ENCODE measurements around the gene ROBO2.

Gene ROBO2

DNA sequence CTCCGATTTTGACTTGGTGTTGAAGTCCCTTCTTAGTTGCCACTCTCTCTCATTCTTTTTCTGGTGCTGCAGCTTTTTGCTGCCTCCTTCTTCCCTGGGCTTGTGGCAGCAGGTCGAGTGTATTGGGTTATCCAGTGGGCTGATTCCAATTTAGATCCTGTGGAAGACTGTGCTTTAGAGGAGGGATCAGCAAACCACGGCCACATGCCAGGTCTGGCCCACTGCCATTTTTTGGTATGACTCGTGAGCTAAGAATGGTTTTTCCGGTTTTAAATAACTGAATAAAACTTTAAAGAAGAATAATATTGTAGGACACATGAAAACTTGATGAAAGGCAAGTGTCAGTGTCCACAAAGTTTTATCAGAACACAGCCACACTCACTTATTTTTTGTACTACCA is 330.5 kb downstream of the ROBO2 start:
- no peaks in the 10 kb centered on the region for H3K27me3 ChIP-seq (replicated peaks in 2 of 5; ENCODE audit: control insufficient read depth in 4 of 5, insufficient read depth in 5 of 5, low read length in 4 of 5)
- no peak overlapping the region for H3K27ac ChIP-seq (ENCODE audit: insufficient read depth in 1 of 2, low read depth in 1 of 2, low read length in 2 of 2, poor library complexity in 1 of 2, severe bottlenecking in 2 of 2)
- 83% methylated on average over 2 of the region's 5 CpGs for WGBS (ENCODE audit: insufficient coverage)
- no peak overlapping the region for H3K4me3 ChIP-seq (ENCODE audit: control insufficient read depth in 1 of 7, extremely low read depth in 1 of 7, insufficient read depth in 4 of 7, low read depth in 2 of 7, low read length in 6 of 7)
- DNase-seq = no peak
- CTCF ChIA-PET = no interaction called here
- POLR2A ChIA-PET = no interaction called here
- H3K4me1 ChIP-seq (ENCODE audit: control extremely low read depth in 1 of 4, control insufficient read depth in 4 of 4, insufficient read depth in 4 of 4, low read length in 3 of 4) = no peaks in the 10 kb centered on the region
- H3K9me3 ChIP-seq (ENCODE audit: control extremely low read depth in 1 of 5, control insufficient read depth in 4 of 5, insufficient read depth in 2 of 5, low read depth in 1 of 5, low read length in 4 of 5) = peaks cover 0 to 3% (median 0%) of the 10 kb centered on the region in 5 experiments
- no peaks in the 10 kb centered on the region for H3K36me3 ChIP-seq (ENCODE audit: control insufficient read depth in 4 of 4, insufficient read depth in 4 of 4, low read length in 3 of 4)

DNA sequence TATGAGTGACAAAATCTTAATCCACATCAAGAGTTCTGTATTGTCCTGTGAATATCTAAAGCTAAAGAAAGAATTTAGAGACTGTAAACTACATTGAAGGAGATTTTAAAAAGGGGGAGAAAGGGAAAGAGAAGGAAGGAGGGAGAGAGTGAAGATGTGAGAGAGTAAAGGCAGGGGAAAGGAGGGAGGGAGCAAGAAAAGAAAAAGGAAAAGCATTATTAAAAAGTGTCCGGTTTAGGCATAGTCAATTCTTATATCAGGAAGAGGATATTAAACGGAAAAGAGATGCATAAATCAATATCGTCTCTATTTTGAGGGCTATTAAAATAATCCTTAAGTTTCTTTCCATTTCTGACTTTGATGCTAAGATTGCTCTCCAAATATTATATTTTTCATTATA is 332.1 kb downstream of the ROBO2 start:
- ChIA-PET CTCF (no interaction called here), POLR2A (no interaction called here)
- DNase-seq = no peak
- H3K4me1 ChIP-seq (ENCODE audit: control extremely low read depth in 1 of 4, control insufficient read depth in 4 of 4, insufficient read depth in 4 of 4, low read length in 3 of 4) = no peaks in the 10 kb centered on the region
- peaks cover 0 to 3% (median 0%) of the 10 kb centered on the region in 5 experiments for H3K9me3 ChIP-seq (ENCODE audit: control extremely low read depth in 1 of 5, control insufficient read depth in 4 of 5, insufficient read depth in 2 of 5, low read depth in 1 of 5, low read length in 4 of 5)
- H3K27me3 ChIP-seq (replicated peaks in 2 of 5; ENCODE audit: control insufficient read depth in 4 of 5, insufficient read depth in 5 of 5, low read length in 4 of 5) = no peaks in the 10 kb centered on the region
- no peak overlapping the region for H3K27ac ChIP-seq (ENCODE audit: insufficient read depth in 1 of 2, low read depth in 1 of 2, low read length in 2 of 2, poor library complexity in 1 of 2, severe bottlenecking in 2 of 2)
- 71% methylated on average over 1 of the region's 3 CpGs for WGBS (ENCODE audit: insufficient coverage)
- no peak overlapping the region for H3K4me3 ChIP-seq (ENCODE audit: control insufficient read depth in 1 of 7, extremely low read depth in 1 of 7, insufficient read depth in 4 of 7, low read depth in 2 of 7, low read length in 6 of 7)
- no peaks in the 10 kb centered on the region for H3K36me3 ChIP-seq (ENCODE audit: control insufficient read depth in 4 of 4, insufficient read depth in 4 of 4, low read length in 3 of 4)

DNA sequence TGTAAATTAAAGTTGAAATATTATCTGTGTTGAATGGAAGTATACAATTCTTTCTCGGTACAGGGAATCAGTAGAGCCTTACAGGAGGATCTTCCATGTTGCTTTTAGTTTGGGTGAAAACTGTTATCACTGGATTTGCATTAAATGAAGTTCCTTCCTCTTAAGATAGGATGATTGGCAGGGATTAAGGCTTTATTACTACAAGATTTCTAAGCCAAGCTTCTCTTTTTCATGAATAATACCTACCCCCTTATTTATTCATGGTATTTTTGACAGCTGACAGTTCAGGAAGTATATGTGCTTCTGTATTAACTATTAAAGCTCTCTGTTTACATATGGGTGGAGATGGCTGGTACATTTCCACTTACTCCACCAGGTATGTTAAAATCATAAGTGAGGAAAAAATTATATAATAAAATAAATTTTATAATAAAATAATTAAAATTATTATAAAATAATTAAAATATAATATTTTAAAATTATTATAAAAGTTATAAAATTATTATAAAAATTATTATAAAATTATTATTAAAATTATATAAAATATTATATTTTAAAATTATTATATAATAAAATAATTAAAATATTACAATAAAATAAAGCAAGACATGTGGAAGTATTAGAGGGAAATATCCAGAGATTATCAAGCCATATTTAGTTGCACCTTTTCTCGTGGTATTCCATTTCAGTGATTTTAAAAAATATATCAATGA is 332.9 kb downstream of the ROBO2 start:
- ChIA-PET CTCF (no interaction called here), POLR2A (no interaction called here)
- H3K9me3 ChIP-seq (ENCODE audit: control extremely low read depth in 1 of 5, control insufficient read depth in 4 of 5, insufficient read depth in 2 of 5, low read depth in 1 of 5, low read length in 4 of 5) = peaks cover 0 to 3% (median 0%) of the 10 kb centered on the region in 5 experiments
- H3K36me3 ChIP-seq (ENCODE audit: control insufficient read depth in 4 of 4, insufficient read depth in 4 of 4, low read length in 3 of 4) = no peaks in the 10 kb centered on the region
- no peak overlapping the region for H3K4me3 ChIP-seq (ENCODE audit: control insufficient read depth in 1 of 7, extremely low read depth in 1 of 7, insufficient read depth in 4 of 7, low read depth in 2 of 7, low read length in 6 of 7)
- no peaks in the 10 kb centered on the region for H3K4me1 ChIP-seq (ENCODE audit: control extremely low read depth in 1 of 4, control insufficient read depth in 4 of 4, insufficient read depth in 4 of 4, low read length in 3 of 4)
- WGBS (ENCODE audit: insufficient coverage) = no CpG with 5 or more reads among the region's 2 CpGs
- DNase-seq = no peak
- H3K27ac ChIP-seq (ENCODE audit: insufficient read depth in 1 of 2, low read depth in 1 of 2, low read length in 2 of 2, poor library complexity in 1 of 2, severe bottlenecking in 2 of 2) = no peak overlapping the region
- H3K27me3 ChIP-seq (replicated peaks in 2 of 5; ENCODE audit: control insufficient read depth in 4 of 5, insufficient read depth in 5 of 5, low read length in 4 of 5) = no peaks in the 10 kb centered on the region

DNA sequence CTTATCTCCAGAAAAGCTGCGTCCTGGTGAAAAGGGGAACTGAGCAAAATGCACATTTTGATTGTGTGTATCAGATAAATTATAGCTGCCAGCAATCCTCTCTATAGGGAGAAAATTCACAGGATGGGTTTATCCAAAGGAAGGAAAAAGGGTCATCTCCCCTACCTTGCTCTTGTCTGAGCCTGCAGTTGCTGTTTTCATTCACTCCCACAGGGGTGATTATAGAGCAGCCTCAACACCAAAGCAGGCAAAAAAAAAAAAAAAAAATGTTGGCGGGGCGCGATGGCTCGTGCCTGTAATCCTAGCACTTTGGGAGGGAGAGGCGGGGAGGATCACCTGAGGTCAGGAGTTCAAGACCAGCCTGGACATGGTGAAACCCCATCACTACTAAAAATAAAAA is 333.7 kb downstream of the ROBO2 start:
- ChIA-PET POLR2A (no interaction called here), CTCF (no interaction called here)
- Histone ChIP-seq H3K4me1 (ENCODE audit: control extremely low read depth in 1 of 4, control insufficient read depth in 4 of 4, insufficient read depth in 4 of 4, low read length in 3 of 4) (no peaks in the 10 kb centered on the region), H3K27me3 (replicated peaks in 2 of 5; ENCODE audit: control insufficient read depth in 4 of 5, insufficient read depth in 5 of 5, low read length in 4 of 5) (no peaks in the 10 kb centered on the region), H3K9me3 (ENCODE audit: control extremely low read depth in 1 of 5, control insufficient read depth in 4 of 5, insufficient read depth in 2 of 5, low read depth in 1 of 5, low read length in 4 of 5) (peaks cover 0 to 3% (median 0%) of the 10 kb centered on the region in 5 experiments), H3K4me3 (ENCODE audit: control insufficient read depth in 1 of 7, extremely low read depth in 1 of 7, insufficient read depth in 4 of 7, low read depth in 2 of 7, low read length in 6 of 7) (no peak overlapping the region), H3K27ac (ENCODE audit: insufficient read depth in 1 of 2, low read depth in 1 of 2, low read length in 2 of 2, poor library complexity in 1 of 2, severe bottlenecking in 2 of 2) (no peak overlapping the region), H3K36me3 (ENCODE audit: control insufficient read depth in 4 of 4, insufficient read depth in 4 of 4, low read length in 3 of 4) (no peaks in the 10 kb centered on the region)
- WGBS (ENCODE audit: insufficient coverage) = 30% methylated on average over 2 of the region's 6 CpGs
- no peak for DNase-seq

DNA sequence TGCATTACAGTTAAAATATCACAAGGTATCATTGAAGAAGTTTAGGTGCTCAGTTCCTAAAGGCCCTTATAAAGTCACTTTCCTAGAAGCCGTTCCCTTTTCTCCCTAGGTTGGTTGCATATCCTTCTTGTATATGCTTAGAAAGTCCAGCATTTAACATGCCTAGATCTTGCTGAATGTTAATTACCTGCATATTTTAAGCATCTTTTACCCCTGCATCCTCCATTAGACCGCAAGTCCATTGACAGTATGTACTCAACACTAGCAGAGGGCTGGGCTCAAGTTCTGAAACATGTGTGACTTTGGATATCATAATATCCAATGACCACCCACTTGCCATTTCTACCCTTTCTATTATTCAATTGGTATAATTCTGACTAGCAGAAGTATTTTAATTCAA is 336.6 kb downstream of the ROBO2 start:
- DNase-seq = no peak
- no peaks in the 10 kb centered on the region for H3K36me3 ChIP-seq (ENCODE audit: control insufficient read depth in 4 of 4, insufficient read depth in 4 of 4, low read length in 3 of 4)
- no peaks in the 10 kb centered on the region for H3K4me1 ChIP-seq (ENCODE audit: control extremely low read depth in 1 of 4, control insufficient read depth in 4 of 4, insufficient read depth in 4 of 4, low read length in 3 of 4)
- 100% methylated on average over 2 of the region's 2 CpGs for WGBS (ENCODE audit: insufficient coverage)
- ChIA-PET POLR2A (no interaction called here), CTCF (no interaction called here)
- H3K9me3 ChIP-seq (ENCODE audit: control extremely low read depth in 1 of 5, control insufficient read depth in 4 of 5, insufficient read depth in 2 of 5, low read depth in 1 of 5, low read length in 4 of 5) = no peaks in the 10 kb centered on the region
- no peak overlapping the region for H3K27ac ChIP-seq (ENCODE audit: insufficient read depth in 1 of 2, low read depth in 1 of 2, low read length in 2 of 2, poor library complexity in 1 of 2, severe bottlenecking in 2 of 2)
- no peak overlapping the region for H3K4me3 ChIP-seq (ENCODE audit: control insufficient read depth in 1 of 7, extremely low read depth in 1 of 7, insufficient read depth in 4 of 7, low read depth in 2 of 7, low read length in 6 of 7)
- H3K27me3 ChIP-seq (replicated peaks in 2 of 5; ENCODE audit: control insufficient read depth in 4 of 5, insufficient read depth in 5 of 5, low read length in 4 of 5) = no peaks in the 10 kb centered on the region

DNA sequence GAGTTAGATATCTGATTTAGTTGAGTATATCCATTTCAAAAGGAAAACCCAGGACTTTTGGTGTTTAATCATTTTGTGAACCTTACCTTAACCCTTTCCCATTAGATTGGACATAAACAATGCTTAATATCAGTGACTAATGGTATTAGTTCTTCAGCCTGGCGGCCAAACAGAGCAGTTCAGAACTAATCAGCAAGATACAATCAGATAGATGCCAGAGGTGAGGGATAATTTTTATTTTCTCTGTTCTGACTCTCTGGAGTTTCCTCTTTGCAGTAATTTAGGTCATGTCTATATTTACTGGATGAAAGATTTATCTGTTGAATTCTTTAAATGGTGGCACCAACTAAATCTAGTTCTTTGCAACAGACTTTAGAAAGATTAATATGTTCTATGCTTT is 337.8 kb downstream of the ROBO2 start:
- Histone ChIP-seq H3K36me3 (ENCODE audit: control insufficient read depth in 4 of 4, insufficient read depth in 4 of 4, low read length in 3 of 4) (no peaks in the 10 kb centered on the region), H3K27ac (ENCODE audit: insufficient read depth in 1 of 2, low read depth in 1 of 2, low read length in 2 of 2, poor library complexity in 1 of 2, severe bottlenecking in 2 of 2) (no peak overlapping the region), H3K9me3 (ENCODE audit: control extremely low read depth in 1 of 5, control insufficient read depth in 4 of 5, insufficient read depth in 2 of 5, low read depth in 1 of 5, low read length in 4 of 5) (no peaks in the 10 kb centered on the region), H3K4me3 (ENCODE audit: control insufficient read depth in 1 of 7, extremely low read depth in 1 of 7, insufficient read depth in 4 of 7, low read depth in 2 of 7, low read length in 6 of 7) (no peak overlapping the region), H3K27me3 (replicated peaks in 2 of 5; ENCODE audit: control insufficient read depth in 4 of 5, insufficient read depth in 5 of 5, low read length in 4 of 5) (no peaks in the 10 kb centered on the region), H3K4me1 (ENCODE audit: control extremely low read depth in 1 of 4, control insufficient read depth in 4 of 4, insufficient read depth in 4 of 4, low read length in 3 of 4) (no peaks in the 10 kb centered on the region)
- 100% methylated on average over 1 of the region's 1 CpG for WGBS (ENCODE audit: insufficient coverage)
- no peak for DNase-seq
- CTCF ChIA-PET = no interaction called here
- POLR2A ChIA-PET = no interaction called here

DNA sequence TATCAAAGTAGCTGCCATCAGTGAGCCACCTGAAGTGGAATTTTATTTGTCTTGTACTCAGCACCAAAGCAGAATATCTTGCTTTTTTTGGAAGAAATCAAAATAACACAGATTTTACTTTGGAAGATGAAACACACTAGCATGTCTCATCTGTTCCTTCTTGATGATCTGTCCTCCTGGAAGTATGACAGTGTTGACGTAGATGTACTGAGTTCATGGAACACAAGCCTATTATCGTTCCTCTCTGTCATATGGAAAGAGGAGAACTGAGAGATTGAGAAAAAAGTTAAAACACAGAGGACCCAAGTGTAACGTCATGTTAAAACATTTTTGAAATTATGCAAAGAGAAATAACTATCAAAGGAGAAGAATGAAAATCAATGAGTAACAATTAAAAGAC is 340.2 kb downstream of the ROBO2 start:
- POLR2A ChIA-PET = no interaction called here

More for the DNA sequence above, 340.2 kb downstream of the ROBO2 start:
- CTCF ChIA-PET = no interaction called here
- H3K27ac ChIP-seq (ENCODE audit: insufficient read depth in 1 of 2, low read depth in 1 of 2, low read length in 2 of 2, poor library complexity in 1 of 2, severe bottlenecking in 2 of 2) = no peak overlapping the region
- no peak overlapping the region for H3K4me3 ChIP-seq (ENCODE audit: control insufficient read depth in 1 of 7, extremely low read depth in 1 of 7, insufficient read depth in 4 of 7, low read depth in 2 of 7, low read length in 6 of 7)
- no peaks in the 10 kb centered on the region for H3K36me3 ChIP-seq (ENCODE audit: control insufficient read depth in 4 of 4, insufficient read depth in 4 of 4, low read length in 3 of 4)
- no peak for DNase-seq
- no peaks in the 10 kb centered on the region for H3K4me1 ChIP-seq (ENCODE audit: control extremely low read depth in 1 of 4, control insufficient read depth in 4 of 4, insufficient read depth in 4 of 4, low read length in 3 of 4)
- no peaks in the 10 kb centered on the region for H3K9me3 ChIP-seq (ENCODE audit: control extremely low read depth in 1 of 5, control insufficient read depth in 4 of 5, insufficient read depth in 2 of 5, low read depth in 1 of 5, low read length in 4 of 5)
- WGBS (ENCODE audit: insufficient coverage) = 100% methylated on average over 2 of the region's 3 CpGs
- H3K27me3 ChIP-seq (replicated peaks in 2 of 5; ENCODE audit: control insufficient read depth in 4 of 5, insufficient read depth in 5 of 5, low read length in 4 of 5) = no peaks in the 10 kb centered on the region

All from common myeloid progenitor, CD34-positive (primary cell).